RWPE2 (cell line): ENCODE results near the gene FTO.
A peak's percentile ranks its signal among the peaks of the same experiment; 100 is the strongest.

ENCODE experiments used
- ATAC-seq: fragments of 200-7000 bp; cut with Tn5 transposase; 3 replicates; pipeline ENCODE4 v1.9.1; 2021; ENCODE audit warnings: low read depth
- DNase-seq: peaks from one replicate; pipeline ENCODE4 v3.0.0-alpha.2; 2020; ENCODE audit warnings: low spot score
- H3K27ac ChIP-seq: fragments of 450-650 bp; 2 replicates; pipeline ENCODE4 v1.5.1; 2017; ENCODE audit warnings: mild to moderate bottlenecking; ENCODE audit not compliant: poor library complexity, severe bottlenecking
- H3K27me3 ChIP-seq: fragments of 250-450 bp; sonication (Bioruptor Pico); 2 replicates; pipeline ENCODE4 v1.5.1; 2021; ENCODE audit warnings: mild to moderate bottlenecking, moderate library complexity; ENCODE audit not compliant: insufficient read depth, poor library complexity, severe bottlenecking
- H3K36me3 ChIP-seq: fragments of 250-450 bp; sonication (Bioruptor Pico); 2 replicates; pipeline ENCODE4 v1.5.1; 2020; ENCODE audit warnings: low read depth, mild to moderate bottlenecking, moderate library complexity
- H3K4me1 ChIP-seq: fragments of 250-450 bp; sonication (Bioruptor Pico); 2 replicates; pipeline ENCODE4 v1.5.1; 2021; ENCODE audit warnings: mild to moderate bottlenecking, moderate library complexity; ENCODE audit not compliant: insufficient read depth, poor library complexity, severe bottlenecking
- H3K4me3 ChIP-seq: fragments of 250-450 bp; sonication (Bioruptor Pico); 2 replicates; pipeline ENCODE4 v1.5.1; 2021; ENCODE audit warnings: mild to moderate bottlenecking, moderate library complexity; ENCODE audit not compliant: severe bottlenecking
- H3K9me3 ChIP-seq: fragments of 250-450 bp; sonication (Bioruptor Pico); 2 replicates; pipeline ENCODE4 v1.5.1; 2021; ENCODE audit warnings: mild to moderate bottlenecking, moderate library complexity; ENCODE audit not compliant: severe bottlenecking
- TF ChIP-seq, protein P1 (sequence below): fragments of 450-650 bp; IDR thresholded peaks from one replicate; pipeline ENCODE4 v1.5.1; 2017; ENCODE audit warnings: mild to moderate bottlenecking, moderate library complexity; ENCODE audit not compliant: poor library complexity, severe bottlenecking

FTO gene

DNA sequence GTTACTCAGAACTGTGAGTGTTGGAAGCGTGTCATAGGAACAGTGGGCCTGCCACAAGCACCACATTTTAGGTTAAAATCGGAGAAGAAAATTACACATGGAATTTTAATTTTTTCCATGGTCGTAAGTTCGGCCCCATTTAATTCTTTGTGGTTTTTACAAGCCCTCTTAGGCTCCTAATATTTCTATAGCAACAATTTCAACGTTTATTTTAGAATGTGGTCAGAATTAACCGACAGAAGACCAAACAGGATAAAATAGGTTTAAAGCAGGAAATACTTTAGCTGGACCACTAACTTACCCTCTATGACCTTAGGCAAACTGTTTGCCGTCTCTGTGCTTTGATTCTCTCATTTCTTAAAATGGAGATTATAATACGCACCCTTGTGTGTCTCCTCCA lies 69.9 kb downstream of the FTO start:
- Histone ChIP-seq H3K4me3 (no peak overlapping the region), H3K36me3 (no peaks in the 10 kb centered on the region), H3K27ac (peak overlapping the region; percentile 77), H3K4me1 (peaks cover 38% of the 10 kb centered on the region), H3K27me3 (no peaks in the 10 kb centered on the region), H3K9me3 (no peaks in the 10 kb centered on the region)
- TF ChIP-seq, protein P1, sequence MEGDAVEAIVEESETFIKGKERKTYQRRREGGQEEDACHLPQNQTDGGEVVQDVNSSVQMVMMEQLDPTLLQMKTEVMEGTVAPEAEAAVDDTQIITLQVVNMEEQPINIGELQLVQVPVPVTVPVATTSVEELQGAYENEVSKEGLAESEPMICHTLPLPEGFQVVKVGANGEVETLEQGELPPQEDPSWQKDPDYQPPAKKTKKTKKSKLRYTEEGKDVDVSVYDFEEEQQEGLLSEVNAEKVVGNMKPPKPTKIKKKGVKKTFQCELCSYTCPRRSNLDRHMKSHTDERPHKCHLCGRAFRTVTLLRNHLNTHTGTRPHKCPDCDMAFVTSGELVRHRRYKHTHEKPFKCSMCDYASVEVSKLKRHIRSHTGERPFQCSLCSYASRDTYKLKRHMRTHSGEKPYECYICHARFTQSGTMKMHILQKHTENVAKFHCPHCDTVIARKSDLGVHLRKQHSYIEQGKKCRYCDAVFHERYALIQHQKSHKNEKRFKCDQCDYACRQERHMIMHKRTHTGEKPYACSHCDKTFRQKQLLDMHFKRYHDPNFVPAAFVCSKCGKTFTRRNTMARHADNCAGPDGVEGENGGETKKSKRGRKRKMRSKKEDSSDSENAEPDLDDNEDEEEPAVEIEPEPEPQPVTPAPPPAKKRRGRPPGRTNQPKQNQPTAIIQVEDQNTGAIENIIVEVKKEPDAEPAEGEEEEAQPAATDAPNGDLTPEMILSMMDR, result no peak
- DNase-seq (no peak), ATAC-seq (no peak)

DNA sequence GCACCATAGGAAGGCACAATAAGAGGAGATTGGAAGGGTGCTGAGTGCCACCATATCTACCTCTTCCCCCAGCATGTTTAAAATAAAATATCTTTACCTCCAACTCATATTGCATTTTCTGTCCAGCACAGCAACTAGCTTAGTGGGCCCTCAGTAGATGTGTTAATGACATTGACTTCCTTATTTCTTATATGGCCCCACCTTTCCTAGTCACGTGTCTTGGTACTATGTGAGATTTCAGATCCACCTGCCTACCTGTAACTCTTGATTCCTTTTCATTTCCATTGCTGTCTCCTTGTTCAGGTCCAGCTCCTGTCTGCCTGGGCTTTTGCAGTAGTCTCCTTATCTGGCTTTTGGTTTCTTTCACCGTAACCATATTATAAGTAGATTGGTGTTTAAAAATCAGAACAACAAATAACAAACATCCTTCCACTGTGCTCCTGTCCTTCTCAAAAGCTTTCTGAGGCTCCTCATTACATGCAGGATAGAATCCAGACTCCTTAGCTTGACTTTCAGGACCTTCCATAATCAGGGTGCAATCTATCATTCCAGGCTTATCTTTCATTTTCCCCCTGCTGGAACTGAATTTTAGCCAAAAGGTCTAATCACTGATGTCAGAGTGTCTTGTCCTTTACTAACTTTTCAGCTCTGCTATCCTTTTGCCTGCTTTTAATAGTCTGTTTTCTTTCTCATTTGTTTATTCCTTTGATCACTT lies 71.3 kb downstream of the FTO start:
- Histone ChIP-seq H3K36me3 (no peaks in the 10 kb centered on the region), H3K27ac (peak overlapping the region; percentile 77), H3K4me3 (no peak overlapping the region), H3K4me1 (peaks cover 26% of the 10 kb centered on the region), H3K9me3 (no peaks in the 10 kb centered on the region), H3K27me3 (no peaks in the 10 kb centered on the region)
- ATAC-seq, result no peak
- TF ChIP-seq, protein P1, result no peak
- DNase-seq, result no peak

DNA sequence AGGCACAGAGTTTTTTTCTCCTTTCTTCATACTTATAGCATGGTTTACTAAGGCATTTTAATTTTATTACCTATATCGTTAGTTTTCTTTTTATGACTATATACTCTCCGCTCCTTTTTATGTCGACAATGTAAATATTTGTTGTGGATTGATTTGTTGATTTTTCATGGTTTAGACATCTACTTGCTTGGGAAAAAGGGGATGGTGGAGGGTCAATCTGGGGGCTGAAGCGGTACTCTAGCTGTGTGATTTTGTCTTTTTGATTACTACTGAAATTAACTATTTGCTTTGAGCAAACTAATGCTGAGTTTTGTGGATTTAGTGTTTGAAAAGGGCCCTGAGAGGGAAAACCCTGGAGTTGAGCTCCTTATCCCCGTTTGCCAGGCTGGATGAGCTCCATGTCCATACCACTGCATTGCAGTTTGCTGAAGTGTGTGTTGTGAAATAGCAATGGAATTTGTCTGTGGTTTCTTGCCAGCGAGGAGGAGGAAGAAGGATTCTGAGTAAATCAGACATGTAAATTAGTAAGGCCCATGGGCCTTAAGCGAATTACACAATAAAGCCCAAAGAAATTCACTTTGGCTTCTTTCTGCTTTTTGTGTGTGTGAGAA lies 72.0 kb downstream of the FTO start:
- H3K4me3 ChIP-seq, result no peak overlapping the region

DNA sequence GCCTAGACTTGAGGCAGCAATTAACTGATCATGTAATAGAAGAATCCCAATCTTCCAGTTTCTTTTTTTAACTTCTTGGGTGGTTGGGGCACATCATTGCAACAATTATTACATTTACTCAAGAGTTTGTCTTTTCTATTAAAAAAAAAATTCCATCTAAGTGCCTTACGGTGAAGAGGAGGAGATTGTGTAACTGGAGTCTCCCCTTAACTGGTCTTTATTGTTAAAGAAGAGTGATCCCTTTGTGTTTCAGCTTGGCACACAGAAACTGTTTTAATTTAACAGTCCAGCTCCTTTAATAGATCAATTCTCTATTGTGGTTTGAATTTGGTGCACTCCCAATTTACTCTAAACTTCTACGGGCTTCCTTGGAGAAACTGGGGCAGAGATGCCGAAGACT lies 75.2 kb downstream of the FTO start:
- Histone ChIP-seq H3K27me3 (no peaks in the 10 kb centered on the region), H3K4me3 (no peak overlapping the region), H3K36me3 (no peaks in the 10 kb centered on the region), H3K27ac (no peak overlapping the region), H3K9me3 (no peaks in the 10 kb centered on the region), H3K4me1 (peaks cover 56% of the 10 kb centered on the region)
- TF ChIP-seq, protein P1, result no peak
- ATAC-seq (no peak), DNase-seq (no peak)

More for the DNA sequence above, 72.0 kb downstream of the FTO start:
- Histone ChIP-seq H3K4me1 (peaks cover 26% of the 10 kb centered on the region), H3K36me3 (no peaks in the 10 kb centered on the region), H3K9me3 (no peaks in the 10 kb centered on the region), H3K27me3 (no peaks in the 10 kb centered on the region), H3K27ac (peak overlapping the region; percentile 77)
- DNase-seq (no peak), ATAC-seq (peak; percentile 87)
- TF ChIP-seq, protein P1, result no peak

DNA sequence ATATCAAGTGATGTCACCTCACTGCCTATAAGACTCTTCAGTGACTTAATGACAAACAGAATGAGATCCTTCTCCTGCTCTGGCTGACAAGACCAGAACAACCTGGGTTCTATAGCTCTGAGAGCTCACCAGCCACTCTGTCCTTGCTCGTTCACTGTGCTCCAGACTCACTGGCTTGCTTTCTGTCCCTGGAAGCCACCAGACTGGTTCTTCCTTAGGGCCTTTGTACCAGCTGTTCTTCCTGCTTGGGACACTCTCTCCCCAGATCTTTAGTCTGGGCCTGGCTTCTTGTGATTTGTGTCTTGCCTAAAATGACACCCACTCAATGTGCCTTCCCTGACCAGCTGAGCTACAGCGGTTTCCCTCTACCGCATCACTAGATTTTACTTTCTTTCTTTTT lies 76.1 kb downstream of the FTO start:
- no peak for DNase-seq
- no peak overlapping the region for H3K4me3 ChIP-seq
- H3K9me3 ChIP-seq, result no peaks in the 10 kb centered on the region
- no peak overlapping the region for H3K27ac ChIP-seq
- ATAC-seq, result no peak
- H3K27me3 ChIP-seq, result no peaks in the 10 kb centered on the region
- TF ChIP-seq, protein P1, result no peak
- H3K4me1 ChIP-seq, result peaks cover 64% of the 10 kb centered on the region
- H3K36me3 ChIP-seq, result no peaks in the 10 kb centered on the region
